GM18867 (cell line): ENCODE data around the gene CPT1A.

Experiments
- ATAC-seq: cut with Tn5 transposase; IDR thresholded peaks from one replicate; pipeline ENCODE4 v1.9.1; 2021; ENCODE audit warnings: mild to moderate bottlenecking, moderate library complexity; ENCODE audit not compliant: unreplicated experiment

CPT1A gene

DNA sequence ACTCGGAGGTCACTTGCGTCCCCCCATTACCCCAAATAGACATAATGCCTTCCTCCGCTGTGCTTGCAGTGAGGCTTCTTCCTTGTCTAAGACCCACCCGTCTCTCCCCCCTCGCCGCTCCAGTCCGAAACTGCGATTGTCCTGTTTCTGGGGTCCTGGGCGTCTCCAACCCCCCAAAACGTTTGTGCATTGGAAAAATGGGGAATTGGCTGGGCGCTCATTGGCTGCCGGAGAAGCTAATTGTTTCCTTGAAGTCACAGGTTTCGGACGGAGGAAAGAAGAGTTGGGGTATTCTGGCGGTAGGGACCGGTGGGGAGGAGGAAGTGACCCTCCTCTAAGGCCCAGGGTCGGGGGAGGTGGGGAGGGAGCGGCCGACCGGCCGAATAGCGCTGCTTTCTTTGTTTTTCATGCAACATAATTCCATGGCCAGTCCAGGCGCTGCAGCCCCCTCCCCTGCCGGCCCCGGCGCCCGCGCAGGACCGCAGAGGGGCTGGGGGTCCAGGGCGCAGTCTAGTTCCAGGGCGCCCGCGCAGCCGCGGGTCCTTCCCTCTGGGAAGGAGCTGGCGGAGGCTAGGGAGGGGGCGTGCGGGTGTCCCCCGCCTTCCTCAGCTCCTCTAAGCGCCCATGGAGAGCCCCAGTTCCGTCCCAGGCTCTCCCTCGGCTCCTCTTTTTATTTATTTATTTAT lies 12.7 kb upstream of the CPT1A start:
- no peak for ATAC-seq

DNA sequence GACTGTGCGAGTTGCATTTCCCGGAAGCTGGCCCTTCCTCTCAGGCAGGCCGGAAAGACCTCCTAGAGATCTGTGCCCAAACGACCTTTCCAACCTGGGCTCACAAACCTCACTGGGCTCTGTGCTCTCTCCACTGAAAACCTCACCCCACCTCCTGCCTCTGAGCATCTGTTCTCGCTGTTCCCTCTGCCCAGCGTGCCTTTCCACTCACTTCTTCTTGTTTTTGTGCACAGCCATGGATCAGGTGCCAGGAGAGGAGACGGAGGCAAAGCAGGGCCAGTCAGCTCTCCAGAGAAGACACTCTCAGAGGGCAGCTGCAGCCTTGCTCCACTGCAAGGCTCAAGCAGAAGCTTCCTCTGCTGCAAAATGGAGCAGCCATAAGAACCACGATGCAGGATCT lies 10.9 kb upstream of the CPT1A start:
- ATAC-seq = no peak

DNA sequence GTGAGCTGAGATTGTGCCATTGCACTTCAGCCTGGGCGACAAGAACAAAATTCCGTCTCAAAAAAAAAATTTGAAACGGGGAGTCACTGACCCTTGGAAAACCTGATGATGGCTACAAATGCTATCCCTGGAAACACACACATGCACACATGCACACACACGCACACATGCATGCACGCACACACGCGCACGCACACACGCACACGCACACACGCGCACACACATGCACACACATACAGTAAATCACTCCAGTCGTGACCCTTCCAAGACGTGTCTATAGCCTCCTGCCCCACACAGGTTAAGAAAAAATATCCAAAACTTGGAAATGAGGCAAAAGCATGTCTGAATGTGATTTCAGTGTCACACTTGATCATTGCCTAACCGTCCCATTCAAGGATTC lies 6.7 kb upstream of the CPT1A start:
- no peak for ATAC-seq

DNA sequence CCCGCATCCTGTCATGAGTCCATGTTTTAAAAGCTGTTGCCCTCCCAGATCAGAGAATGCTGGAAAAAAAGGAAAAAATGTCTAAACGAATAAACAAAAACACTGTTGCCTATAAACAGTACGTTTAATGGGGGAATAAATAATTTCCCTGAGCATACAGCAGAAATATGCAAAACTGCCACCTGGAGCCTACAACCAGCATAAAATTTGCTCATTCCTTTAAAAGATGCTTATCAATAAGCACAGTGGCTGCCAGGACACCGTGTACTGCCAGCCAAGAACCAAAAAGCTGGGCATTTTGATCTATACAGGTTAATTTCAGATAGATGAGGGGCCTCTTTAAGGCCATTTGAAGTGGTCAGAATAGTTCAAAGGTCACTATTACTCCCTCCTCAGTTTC lies 5.7 kb upstream of the CPT1A start:
- ATAC-seq = no peak

DNA sequence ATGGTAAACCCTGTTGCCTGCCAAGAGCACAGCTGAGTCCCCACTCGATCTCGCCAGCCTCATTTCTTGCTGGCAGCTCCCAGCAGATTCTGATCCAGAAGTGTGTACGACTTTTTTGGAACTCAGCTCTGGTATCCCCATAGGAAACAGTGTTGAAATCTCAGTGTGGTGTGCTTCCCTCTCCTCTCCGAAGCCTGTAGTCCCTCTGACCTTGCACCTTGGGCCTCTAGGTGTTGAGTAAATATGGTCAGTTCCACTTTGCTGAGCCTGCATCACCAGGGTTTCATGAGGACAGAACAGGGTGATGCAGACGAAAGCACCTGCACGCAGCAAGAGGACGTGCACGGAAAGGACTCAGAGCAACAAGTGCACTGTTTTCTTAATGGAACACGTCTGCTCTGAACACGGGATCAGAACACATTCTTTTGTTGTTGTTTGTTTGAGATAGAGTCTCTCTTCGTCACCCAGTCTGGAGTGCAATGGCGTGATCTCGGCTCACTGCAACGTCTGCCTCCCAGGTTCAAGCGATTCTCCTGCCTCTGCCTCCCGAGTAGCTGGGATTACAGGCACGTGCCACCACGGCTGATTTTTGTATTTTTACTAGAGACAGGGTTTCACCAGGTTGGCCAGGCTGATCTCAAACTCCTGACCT lies 3.8 kb upstream of the CPT1A start:
- no peak for ATAC-seq

DNA sequence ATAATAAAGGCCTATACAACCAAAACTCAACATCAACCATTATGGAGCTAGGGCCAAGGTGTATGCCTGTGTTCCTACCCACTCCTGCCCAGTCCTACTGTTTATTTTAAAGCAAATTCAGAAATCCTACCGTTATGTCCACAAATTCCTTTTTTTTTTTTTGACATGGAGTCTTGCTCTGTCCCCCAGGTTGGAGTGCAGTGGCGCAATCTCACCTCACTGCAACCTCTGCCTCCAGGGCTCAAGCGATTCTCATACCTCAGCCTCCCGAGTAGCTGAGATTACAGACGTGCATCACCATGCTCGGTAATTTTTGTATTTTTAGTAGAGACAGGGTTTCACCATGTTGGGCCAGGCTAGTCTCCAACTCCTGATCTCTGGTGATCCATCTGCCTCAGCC lies 3.1 kb upstream of the CPT1A start:
- no peak for ATAC-seq

DNA sequence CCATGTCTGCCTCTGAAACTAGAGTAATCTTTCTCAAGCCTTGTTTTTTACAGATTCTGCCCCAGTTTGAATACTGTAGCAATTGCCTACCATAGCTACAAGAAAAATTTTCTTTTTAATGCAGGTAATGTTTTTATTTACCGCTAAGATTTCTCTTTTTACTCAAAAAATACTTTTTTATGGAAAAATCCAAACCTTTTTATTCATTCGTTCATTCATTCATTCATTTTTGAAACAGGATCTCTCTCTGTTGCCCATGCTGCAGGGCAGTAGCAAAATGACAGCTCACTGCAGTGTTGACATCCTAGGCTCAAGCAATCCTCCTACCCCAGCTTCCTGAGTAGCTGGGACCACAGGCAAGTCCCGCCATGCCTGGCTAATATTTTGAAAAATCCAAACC lies 2.7 kb upstream of the CPT1A start:
- ATAC-seq = no peak

DNA sequence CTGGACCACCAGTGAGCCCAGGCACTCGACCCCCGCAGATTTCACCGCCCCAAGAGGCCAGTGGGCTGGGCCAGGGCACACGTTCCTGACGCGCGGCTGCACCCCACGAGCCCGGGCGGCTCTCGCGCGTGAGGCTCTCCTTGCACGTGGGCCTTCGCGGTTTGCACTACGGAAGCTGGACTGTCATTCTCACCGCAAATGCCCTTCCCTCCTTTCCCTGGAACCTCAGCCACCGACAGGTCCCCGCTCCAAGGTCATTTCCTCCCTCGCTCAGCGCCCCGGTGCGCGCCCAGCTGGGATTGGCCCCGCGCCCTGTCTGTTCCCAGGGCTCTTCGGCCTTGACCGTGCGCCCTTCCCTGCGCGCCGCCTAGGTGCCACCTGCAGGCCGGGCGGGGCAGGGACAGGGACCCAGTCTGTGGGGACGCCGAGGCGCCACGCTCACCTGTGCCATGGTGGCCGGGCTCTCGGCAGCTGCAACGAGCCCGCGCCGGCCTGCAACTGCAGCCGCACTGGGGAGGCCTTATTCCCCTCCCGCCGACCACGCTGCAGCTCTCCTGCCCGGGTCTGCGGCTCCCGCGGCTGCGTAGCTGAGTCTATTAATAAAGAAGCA lies 2.1 kb upstream of the CPT1A start:
- peak; percentile 44 for ATAC-seq

DNA sequence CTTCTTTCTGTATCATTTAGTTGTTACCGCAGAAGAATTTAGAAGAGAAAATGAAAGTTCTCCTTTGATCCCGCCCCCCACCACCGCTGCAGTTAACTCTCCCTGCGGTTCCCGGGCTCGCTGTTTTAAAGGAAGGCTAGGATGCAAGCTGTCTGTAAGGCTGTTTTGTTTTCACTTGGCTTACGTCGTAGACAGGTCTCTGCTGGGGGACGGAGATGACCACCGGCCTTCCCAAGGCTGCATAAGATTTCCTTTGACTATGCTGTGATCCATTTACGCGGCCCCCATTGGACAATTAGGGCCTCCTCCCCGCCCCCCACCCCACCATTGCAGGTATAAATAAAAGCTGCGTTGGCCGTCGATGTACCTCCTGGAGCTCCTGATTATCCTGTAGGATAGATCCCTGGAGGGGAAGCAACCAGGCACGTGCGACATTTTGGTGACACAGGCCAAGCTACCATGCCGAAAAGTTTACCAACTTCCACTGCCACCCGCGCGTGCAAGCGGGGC lies 1.4 kb upstream of the CPT1A start:
- no peak for ATAC-seq

DNA sequence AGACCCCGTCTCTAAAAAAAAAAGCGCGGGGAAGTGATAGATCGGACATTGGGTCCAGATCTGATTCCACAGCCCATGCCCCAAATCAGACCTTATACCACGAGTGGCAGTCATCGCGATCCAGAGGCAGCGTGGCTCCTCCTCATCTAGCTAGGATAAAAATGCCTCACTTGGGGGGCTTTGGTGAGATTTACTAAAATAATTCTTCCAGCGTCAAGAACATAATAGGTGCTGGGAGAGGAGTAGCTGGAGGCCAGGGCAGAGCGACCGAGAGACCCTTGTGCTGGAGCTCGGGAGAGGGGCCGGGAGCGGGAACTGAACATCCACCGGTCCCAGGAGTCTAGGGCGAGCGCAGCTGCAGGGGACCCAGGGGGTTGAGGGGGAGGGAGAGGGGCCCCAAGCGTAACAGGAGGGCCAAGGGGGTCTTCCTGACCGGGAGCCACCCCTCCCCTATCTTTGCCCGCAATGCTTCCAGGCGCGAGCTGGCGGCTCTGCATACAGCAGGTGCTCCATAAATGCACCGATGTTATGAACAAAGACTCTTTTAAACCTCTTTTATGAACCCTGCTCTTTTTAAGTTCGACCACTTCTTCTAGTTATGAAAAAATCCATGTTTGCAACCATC lies 823 bp upstream of the CPT1A start:
- no peak for ATAC-seq

DNA sequence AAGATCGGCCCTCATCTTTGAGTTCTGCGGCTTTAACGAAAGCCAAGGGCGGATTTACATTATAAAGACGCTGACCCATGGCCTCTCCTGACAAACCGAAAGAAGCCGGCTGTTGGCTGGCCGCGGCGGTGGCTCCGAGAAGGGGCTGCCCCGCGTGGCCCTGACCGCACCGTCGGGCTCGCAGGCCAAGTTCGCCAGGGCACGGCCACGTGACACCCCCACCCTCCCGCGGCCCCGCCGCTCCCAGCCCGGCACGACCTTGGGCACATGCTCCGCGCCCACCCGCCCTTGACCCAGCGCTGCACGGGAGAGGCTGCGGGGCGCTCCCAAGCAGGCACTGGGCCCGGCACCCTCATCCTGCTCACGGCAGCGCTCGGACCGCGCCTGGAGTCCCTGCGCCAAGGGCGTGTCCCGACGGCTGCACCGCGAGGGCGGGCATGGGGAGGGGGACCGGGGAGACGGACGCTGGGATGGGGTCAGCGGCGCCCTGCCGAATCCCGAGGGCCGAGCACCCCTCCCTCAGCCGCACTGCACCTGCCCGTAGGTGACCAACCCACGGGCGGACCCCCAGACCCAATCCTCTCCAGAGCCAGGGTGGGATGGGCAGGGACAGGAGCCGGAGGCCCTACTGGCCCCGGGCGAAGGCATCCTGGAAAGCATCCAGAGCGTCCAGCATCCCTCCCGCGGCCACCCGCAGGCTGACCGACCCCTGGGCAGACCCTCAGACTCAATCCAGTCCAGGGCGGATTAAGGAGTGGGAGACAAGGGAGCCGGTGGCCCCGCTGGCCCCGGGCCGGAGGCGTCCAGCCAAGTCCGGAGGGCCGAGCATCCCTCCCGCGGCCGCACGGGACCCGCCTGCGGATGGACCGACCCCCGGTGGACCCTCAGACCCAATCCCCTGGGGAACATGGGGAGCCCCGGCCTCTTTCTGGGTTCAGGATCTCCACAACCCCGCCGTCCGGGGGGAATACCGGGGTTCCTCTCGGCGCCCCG lies 759 bp downstream of the CPT1A start:
- ATAC-seq = no peak

DNA sequence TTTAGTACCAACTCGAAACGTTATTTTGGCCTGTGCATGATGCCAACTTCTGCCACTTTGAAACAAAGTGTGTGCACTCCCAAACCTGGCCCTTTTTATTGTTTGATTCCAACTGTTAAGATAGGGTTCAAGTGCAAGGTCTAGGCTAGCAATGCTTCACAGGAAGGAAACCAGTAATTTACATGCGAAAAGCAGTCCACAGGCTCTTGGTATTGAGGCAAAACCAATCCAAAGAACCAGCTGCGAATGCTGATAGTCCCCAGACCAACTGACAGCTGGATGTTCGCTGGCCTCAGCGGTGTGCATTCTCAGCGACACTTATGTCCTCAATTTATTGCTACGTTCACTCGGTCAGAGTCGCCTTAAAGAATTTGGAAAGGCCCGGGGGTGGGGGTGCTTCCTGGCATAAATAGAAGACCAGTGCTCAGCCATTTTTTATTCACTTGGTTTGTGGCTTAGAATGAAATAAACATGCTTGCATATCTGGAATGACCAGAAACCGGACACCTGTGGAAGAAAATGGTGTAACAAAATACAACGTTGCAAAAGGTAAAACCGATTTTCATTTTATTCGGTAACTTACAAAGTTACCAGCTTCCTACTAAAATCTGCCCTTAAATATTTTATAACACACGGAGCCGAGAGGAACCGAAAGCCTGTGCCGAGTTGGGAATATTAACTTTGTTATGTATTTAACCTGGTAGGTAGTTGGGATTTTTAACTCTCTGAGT lies 1.6 kb downstream of the CPT1A start:
- ATAC-seq = peak; percentile 2

DNA sequence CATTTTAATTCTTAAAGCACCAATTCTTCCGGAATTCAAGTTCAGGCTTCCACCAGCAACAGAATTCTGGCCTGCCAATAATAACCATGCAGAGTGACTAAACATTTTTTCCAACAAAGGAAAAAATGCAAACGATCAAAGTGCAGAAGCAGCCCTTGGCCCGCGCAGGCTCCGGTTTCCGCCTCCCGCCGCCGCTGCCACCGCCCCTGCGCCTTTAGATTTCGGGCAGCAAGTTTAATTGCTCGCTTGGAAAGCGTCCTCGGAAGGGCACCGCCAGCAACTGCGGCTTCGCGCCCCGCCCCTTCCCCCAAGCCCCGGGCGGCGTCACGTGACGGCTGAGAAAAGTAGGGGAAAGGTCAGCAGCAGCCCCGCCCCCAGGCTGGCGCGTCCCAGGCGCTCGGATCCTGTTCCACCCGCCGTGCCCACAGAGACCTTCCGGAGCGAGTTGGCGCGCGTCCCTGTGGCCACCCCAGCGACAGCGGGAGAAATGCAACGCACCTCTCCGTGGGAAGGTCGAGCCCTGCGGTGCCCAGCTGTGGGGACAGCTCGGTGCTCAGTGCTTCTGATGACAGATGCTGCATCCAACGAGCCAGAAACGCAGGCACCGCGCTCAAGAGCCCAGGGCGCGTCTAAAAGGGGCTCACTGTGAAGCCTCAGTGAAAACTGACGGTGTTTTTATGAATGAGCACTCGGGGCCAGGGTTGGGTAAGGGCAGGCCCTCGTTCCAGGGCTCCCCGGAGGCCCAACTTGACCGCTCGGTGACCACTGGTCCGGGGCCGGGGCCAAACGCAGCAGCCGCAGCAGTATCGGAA lies 2.5 kb downstream of the CPT1A start:
- ATAC-seq = peak; percentile 46

DNA sequence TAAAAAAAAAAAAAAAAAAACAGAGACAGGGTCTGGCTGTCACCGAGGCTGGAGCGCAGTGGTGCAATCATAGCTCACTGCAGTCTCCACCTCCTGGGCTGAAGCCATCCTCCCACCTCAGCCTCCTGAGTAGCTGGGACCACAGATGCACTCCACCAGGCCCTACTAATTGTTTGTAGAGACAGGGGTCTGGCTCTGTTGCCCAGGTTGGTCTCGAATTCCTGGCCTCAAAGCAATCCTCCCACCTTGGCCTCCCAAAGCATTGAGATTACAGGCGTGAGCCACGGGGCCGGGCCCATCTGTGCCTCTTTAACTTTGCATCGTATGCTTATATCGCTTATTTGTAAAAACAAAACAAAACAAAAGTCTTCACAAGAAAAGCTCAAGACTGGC lies 3.1 kb downstream of the CPT1A start:
- ATAC-seq = no peak

DNA sequence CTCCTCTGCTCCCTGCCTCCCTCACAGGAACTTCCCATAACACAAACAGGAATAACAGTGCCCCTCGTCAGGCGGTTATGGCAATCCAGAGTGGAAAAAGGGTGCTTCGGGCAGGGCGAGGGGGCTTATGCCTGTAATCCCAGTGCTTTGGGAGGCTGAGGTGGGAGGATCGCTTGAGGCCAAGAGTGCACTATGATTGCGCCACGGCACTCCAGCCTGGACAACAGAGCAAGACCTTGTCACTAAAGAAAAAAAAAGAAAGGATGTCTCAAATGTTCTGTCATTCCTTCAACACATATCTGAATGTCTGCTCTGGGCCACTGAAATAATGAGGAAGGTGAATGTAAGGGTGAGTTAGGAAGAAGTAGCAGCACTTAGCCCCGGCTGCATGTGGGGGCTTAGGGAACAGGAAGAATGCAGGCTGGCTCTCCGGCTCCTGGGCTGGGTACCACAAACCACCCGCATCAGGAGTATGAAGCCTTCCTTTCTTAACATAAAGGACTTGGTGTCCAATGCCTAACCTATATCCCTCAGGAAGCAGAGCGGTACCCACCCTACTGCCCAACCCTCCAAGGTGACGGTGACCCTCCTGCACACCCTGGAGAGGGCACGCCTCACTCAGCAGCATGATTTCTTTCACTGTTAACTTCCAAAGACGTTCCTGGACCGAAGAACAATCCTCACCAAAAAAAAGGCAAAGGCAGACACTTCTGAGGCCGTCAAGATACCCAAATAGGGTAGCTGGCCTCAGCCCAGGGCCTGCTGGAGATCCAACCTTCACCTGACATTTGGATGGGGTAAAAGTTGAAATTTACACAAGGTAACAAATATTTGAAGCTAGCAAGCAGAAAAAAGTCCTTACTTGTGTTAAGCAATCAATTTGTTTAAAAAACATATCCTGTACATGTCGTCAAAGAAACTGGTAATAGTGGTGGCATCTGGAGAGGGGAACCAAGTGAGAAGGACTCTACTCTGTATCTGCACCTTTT lies 3.8 kb downstream of the CPT1A start:
- ATAC-seq = no peak

DNA sequence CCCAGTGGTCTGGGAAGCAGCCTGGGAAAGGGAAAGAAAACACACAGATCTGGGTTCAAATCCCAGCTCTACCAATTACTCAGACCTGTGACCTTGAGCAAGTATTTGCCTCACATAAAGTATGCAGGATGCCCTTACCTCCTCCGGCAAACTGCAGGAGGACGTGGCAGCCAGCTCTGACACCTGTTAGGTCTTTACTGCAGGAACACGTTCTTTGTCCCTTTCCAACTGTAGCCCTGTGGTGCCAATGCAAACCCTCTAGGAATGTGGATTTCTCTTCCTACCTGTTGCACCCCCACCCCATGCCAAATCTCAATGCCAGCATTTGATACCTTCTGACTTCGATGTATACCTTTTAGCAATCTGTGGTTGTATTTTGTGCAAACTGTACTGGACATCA lies 6.0 kb downstream of the CPT1A start:
- no peak for ATAC-seq

DNA sequence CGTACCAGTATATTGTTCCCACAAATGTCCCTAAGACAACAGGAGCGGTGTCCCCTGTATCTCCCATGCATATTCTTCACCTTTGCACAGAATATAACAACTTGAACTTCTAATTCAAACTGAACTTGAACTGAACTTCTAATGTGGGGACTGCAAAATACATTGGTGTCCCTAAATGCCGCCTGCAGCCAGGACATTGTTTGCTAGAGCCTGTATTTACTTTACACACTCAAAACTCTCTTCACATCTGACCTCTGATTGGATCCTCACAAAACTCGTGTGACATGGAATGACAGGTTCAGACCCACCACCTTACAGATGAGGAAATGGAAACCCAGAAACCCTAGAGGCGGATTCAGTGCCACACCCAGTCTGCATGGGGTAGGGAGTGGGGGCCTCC lies 6.4 kb downstream of the CPT1A start:
- ATAC-seq = no peak
